HK-2 (cell line): ENCODE data around the gene JPH3.

Source experiments
- DNase-seq: peaks from one replicate; pipeline ENCODE4 v3.0.0-alpha.2; 2018; ENCODE audit not compliant: unreplicated experiment

Gene JPH3

DNA sequence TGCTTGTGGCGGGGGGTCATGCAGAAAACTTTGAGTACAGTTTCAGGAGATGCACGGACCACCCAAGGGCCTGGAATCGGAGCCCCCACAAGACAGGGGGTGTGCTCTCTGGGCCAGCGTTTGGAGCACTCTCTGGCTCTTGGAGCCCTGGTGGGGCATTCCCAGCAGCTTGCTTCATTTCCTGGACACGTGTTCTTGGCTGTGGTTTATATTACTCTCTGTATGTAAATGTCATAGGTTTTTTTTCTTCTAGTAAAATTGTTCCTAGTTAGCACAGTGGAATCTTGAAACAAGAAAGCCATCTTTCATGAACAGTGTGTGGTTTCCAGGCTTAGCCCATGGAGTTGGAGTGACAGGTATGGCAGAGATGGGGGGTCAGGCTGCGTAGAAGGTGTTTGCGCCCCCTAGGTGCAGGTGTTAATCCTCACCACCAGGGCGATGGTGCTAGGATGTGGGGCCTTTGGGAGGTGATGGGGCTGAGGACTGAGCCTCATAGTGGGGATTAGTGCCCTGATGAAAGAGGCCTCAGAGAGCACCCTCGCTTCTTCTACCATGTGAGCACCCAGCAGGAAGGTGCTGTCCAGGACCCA is 79.8 kb downstream of the JPH3 start:
- no peak for DNase-seq

DNA sequence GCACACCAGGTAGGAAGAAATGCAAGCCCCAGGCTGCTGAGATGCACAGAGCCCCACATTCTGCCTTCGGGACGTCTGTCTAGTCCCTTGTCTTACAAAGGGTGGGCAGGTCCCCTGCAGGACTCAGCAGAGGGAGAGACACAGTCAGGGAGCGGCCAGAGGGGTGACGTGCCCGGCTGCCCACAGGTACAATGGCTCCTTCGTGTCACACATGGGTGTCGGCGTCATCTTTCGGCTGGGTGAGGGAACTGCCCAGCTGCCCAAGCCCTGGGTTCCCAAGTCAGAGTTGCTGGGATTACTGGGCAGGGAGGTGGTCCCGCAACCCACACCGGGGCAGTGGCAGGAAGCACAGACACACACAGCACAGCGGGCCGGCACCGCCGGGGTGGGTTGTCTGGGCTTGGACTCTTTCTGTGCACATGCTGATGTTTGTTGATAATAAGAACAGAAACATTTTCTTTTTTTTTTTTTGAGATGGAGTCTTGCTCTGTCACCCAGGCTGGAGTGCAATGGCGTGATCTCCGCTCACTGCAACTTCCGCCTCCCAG is 80.6 kb downstream of the JPH3 start:
- no peak for DNase-seq

DNA sequence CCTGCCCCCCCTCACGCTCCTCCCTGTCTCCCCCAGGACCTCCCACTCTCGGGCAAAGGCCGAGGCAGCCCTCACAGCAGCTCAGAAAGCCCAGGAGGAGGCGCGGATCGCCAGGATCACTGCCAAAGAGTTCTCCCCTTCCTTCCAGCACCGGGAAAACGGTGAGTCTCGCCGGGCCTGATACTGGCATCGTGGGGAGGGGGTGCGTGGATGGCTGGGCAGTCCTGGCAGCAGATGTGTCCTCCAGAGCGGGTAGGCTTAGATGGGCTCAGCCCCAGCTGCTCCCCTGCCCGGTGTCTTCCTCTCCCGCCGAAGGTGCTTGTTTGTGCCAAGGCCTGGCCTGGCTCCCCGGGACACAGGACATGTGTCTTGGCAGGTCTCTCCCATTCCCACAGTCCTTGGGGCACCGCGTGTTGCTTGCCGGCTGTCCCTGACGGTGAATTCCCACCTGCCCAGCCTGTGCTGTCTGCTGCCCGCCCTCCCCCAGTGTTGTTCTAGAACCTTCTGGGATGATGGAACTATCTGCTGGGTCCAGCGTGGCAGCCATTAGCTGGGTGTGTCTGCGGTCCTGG is 81.9 kb downstream of the JPH3 start:
- no peak for DNase-seq

- no peak for DNase-seq
These were observed 82.5 kb downstream of the JPH3 start for GRCh38 chr16:87684711-87685404.

- no peak for DNase-seq
These were observed 83.1 kb downstream of the JPH3 start for GRCh38 chr16:87685405-87685755.

DNA sequence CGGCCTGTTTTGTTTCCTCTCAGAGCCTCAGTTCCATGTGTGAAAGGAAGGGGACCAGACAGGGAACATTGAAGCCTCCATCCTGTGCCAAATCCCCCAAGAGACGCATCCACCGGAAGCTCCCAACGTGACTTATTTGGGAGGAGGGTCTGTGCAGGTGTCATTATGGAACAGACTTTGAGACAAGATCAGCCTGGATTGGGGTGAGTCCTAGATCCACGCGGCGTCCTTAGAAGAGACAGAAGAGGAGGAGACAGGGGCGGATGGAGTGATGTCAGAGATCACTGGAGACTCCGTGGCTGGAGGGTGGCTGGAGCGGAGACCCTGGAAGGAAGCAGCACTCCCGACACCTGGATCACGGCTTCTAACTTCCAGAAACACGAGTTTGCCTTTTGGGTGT is 83.5 kb downstream of the JPH3 start:
- DNase-seq = no peak

- no peak for DNase-seq
These were observed 84.4 kb downstream of the JPH3 start for GRCh38 chr16:87686697-87687096.

DNA sequence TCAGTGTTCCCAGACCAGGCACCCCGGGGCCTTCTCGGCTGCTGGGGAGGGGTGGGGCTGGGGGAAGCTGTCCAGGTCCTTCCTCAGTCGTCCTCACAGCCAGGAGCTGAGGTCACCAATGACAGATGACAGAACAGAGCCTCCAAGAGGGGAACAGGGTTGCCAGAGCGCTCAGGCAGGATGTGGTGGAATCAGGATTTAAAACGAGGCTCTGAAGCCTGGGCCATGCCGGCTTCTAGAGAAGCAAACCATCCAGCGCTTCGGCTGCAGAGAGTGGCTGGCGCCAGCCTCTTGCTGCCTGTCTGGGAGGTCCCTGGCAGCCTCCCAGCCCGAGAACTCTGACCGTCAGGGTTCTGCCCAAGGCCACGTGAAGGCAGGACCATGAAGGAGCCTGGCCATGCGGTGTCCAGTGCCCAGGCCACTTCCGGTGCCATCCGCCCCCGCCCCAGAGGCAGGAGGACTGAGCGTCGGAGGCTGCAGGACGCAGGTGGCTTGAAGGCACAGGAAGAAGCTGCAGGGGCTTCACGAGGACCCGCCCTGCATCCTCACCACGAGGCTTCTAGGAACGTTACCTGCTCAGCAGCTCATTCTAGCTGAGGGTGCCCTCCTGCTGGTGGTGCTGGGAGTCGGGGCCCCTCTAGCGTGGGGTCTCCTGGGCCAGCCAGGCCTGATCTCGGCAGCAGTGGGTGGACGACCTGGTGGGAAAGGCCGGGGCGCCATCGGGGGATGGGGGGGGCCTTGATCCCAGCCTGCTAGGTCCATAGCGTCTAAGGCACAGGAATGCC is 85.0 kb downstream of the JPH3 start:
- no peak for DNase-seq

DNA sequence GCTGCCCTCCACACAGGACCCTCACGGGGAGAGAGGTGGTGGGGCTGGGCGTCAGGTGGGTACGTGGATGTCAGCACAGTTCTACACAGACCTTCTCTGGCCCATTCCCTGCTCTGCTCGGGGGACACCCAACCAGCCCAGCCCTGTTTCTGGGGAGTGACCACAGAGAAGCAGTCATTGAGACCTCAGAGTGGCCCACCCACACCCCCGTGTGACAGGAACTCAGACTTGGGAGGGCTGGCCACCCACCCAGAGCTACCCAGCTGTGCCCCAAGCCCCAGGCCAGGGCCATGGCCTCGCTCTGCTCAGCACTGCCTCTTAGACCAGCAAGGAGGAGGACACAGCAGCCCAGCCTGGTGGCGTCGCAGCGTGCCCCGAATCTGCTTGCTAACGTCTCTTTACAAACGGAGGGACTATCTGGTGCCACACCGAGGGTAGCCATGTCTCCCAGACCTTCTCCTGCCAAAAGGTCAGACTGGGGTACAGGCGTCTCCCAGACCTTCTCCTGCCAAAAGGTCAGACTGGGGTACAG is 85.8 kb downstream of the JPH3 start:
- no peak for DNase-seq

DNA sequence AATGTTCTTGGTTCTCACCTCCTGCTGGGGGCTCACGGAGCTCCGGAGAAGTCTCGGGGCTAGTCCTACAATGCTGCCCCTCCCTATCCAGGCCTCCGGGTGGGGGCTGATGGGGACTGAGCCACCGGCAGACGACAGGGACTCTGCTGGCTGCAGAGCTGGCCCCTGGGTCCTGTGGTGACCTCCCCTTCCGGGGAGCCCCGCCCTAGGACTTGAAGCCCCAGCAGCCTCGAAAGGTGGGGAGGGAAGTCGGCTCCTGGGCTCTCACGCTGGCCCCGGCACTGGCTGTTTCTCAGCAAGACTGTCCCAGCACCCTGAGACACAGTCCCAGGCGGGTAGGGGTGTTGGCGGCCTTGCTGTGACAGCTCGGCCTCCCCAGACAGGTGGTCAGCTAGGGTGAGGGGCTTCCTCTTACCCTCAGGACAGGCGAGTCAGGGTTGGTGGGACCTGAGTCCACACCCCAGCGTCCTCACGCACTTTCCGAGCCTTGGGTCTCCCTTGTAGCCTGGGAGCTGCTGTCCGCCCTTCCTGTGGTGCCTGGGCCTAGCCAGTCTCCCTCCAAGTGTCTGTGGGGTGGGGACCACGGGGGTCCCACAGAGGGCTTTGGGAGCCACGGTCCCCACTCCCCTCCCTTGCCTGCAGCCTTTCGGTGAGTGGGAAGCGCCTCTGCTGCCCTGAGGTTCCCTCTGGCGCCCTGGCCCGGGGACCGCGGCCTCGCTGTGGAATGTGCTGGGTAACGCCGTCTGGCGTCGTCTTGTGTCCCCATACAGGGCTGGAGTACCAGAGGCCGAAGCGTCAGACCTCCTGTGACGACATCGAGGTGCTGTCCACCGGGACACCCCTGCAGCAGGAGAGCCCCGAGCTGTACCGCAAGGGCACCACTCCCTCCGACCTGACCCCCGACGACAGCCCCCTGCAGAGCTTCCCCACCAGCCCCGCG is 86.8 kb downstream of the JPH3 start:
- no peak for DNase-seq

DNA sequence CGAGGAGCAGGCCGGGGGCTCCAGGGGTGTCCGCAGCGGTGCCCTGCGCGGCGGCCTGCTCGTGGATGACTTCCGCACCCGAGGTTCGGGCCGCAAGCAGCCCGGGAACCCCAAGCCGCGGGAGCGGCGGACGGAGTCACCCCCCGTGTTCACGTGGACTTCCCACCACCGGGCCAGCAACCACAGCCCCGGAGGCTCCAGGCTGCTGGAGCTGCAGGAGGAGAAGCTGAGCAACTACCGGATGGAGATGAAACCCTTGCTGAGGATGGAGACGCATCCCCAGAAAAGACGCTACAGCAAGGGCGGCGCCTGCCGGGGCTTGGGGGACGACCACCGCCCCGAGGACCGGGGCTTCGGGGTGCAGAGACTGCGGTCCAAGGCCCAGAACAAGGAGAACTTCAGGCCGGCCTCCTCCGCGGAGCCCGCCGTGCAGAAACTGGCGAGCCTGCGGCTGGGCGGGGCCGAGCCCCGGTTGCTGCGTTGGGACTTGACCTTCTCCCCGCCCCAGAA is 87.7 kb downstream of the JPH3 start:
- no peak for DNase-seq

GRCh38 chr16:87690911-87691685 is 88.8 kb downstream of the JPH3 start:
- DNase-seq = no peak

DNA sequence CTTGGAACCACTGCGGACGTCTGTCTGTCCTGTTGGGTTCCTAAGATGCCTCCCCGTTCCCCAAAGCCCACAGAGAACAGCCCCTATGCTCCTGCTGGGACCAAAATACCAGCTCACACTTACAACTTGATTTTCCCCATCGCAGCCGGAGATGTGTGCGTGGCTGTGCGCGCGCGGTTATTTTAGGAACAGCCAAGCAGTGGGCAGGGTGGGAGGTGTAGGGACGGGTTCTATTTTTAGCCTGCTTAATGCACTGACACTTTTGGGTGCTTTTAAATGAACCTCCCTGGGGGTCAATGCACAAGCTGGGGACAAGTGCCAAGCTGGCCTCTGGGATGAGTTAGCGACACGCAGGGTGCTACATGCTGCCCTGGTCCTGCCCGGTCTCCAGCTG is 89.4 kb downstream of the JPH3 start:
- no peak for DNase-seq

DNA sequence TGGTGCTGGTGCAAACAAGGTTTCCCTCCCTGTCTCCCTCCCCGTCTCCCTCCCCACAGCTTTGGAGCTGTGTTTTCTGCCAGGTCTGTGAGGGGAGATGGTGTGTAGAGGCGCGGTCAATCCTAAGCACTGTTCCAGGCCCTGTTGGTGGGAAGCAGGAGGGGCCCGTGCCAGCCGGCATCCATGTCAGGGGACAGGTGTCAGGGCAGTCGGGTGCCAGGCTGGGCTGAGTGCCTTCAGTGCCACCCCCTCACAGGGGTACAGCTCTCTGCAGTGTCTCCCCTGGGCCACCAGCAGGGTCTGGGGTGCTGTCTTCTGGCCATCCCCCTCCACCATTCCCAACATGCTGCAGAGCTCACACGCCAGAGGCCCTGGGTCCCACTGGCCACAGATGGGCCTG is 89.9 kb downstream of the JPH3 start:
- no peak for DNase-seq

DNA sequence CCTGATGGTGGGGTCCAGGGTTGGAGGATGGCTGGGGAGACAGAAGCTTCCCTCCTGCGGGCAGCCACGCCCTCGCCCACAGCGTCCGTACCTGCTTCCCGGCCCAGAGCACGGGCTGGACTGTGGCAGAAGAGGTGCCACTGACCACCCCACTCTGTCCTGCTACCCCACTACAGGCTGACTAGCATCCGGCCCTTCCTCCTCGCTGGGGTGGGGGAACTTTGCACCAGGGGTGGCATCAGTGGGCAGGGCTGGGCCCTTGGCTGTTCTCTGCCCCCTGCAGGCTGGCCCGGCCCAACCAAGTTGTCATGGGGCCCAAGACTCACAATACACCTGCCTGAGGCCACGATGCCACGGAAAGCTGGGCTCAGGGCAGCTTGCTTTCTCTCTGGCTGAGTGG is 90.4 kb downstream of the JPH3 start:
- no peak for DNase-seq

GRCh38 chr16:87693827-87694226 is 91.5 kb downstream of the JPH3 start:
- DNase-seq = no peak

DNA sequence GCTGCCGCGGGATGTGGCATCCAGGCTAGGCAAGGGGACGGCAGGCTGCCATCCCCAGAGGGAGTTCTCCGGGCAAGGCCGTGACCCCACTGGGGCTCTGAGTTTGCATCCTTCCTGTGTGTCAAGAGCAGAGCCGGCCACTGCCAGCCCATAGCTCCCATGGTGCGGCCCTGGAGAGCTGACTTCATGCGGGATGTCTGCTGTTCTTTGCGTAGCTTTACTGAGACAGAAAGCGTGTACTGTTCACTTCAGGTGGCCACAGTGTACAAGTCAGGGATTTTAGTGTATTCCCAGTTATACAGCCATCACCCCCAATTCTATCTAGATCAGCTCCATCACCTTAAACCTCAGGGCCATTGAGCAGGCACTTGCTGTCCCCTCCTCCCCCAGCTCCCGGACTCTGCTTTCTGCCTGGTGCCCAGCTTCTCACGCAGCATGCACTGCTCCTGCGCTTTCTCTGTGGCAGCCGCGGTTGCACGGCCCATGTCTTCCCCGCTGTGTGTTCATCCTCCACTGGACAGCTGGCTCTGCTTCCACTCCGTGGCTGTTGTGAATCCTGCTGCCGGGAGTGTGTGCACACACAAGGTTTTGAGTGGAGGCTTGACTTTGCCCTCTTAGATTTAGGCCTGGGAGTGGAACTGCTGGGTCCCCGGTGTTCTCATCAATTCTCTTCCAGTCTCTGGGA is 92.3 kb downstream of the JPH3 start:
- no peak for DNase-seq

DNA sequence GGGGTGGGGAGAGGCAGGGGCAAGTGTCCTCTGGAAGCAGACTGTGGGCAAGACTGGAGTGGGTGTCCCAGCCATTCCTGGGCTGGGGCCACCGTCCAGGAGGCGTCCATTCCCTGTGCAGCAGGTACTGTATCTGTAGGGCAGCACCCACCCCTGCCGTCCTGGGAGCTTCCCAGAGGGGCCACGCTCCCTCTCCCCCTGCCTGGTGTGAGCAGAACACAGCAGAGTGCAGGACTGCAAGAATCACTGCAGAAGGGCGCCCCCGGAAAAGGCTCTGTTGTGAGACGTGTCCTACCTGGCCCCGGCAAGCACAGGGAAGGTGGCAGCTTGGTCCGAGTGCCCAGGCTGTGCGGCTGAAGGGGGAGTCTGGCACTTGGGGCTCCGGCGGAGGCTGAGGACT is 93.2 kb downstream of the JPH3 start:
- no peak for DNase-seq

GRCh38 chr16:87696726-87697125 is 94.4 kb downstream of the JPH3 start:
- DNase-seq = no peak

DNA sequence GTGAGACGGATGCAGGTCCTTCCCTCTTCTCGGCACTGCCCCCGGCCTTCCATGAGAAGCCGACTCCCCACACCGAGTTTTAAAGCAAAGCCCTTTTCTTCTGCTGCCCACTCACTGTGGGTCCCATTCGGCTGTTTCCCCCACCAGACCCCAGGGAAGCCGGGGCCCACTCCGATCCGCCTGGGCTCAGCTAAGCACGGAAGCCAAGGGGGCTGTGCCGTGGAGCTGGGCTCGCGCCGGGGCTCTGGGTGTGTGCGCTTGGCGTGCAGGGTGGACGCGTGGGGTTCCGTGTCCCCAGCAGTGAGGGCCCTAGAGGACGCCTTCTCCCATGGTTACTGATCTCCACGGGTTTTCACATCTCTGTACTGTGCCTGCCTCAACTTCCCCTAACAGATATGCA is 94.9 kb downstream of the JPH3 start:
- DNase-seq = no peak
